DND-41 (cell line): Measurements from ENCODE around the gene TMF1.

Source experiments
- CTCF ChIP-seq: IDR thresholded peaks from 2 replicates; pipeline ENCODE4 v1.5.1; 2012; ENCODE audit warnings: borderline replicate concordance, low read length, moderate library complexity, mild to moderate bottlenecking; ENCODE audit not compliant: poor library complexity, severe bottlenecking; ENCODE audit errors: extremely low read depth
- EZH2 ChIP-seq: IDR thresholded peaks from 3 replicates; pipeline ENCODE4 v1.6.1; 2012; ENCODE audit warnings: borderline replicate concordance, low read depth, mild to moderate bottlenecking, moderate library complexity, low read length, inconsistent platforms; ENCODE audit not compliant: severe bottlenecking

DNA sequence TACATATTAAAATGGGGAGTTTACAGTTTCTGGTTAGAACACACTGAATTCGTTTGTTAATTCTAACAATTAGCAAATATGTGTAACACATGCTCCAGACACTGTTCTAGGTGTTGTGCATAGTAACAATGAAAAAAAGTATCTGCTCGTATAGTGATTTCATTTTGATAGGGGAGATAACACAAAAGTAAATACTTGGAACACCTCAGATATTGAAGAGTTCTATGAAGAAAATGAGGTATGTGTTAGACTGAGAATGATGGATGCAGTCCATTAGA lies 6.8 kb upstream of the TMF1 start:
- TF ChIP-seq EZH2 = no peak
- no peak for TF ChIP-seq CTCF
